Spleen (tissue), 7 donors: ENCODE measurements around the gene BLCAP.

Source experiments
- POLR2A ChIP-seq, 3 donors: fragments of 450-650 bp; IDR thresholded peaks; one replicate each; pipeline ENCODE4 v1.5.1; 2017; ENCODE audit warnings: antibody characterized with exemption in 3 of 3, mild to moderate bottlenecking in 1 of 3
- TF ChIP-seq, protein P1 (sequence below), 11 experiments: fragments of 200-600 bp in 7 of 11; fragments of 450-650 bp in 4 of 11; sonication (generic) in 4 of 11; IDR thresholded peaks in 8 of 11; conservative IDR thresholded peaks in 3 of 11; 1 replicate in 7 of 11; 2 replicates in 4 of 11; pipeline versions ENCODE4 v1.4.0 to v1.8.0; 2016 to 2021; ENCODE audit warnings: antibody characterized with exemption in 11 of 11, inconsistent platforms in 4 of 11, mild to moderate bottlenecking in 1 of 11
- donor health status: DM: no; HTN: no; CAD: no; lungs with moderate emphysema.
- donor health status: DM: no; HTN: no; CAD: no.
- donor health status: DM: no; HTN: no; CAD: no.

DNA sequence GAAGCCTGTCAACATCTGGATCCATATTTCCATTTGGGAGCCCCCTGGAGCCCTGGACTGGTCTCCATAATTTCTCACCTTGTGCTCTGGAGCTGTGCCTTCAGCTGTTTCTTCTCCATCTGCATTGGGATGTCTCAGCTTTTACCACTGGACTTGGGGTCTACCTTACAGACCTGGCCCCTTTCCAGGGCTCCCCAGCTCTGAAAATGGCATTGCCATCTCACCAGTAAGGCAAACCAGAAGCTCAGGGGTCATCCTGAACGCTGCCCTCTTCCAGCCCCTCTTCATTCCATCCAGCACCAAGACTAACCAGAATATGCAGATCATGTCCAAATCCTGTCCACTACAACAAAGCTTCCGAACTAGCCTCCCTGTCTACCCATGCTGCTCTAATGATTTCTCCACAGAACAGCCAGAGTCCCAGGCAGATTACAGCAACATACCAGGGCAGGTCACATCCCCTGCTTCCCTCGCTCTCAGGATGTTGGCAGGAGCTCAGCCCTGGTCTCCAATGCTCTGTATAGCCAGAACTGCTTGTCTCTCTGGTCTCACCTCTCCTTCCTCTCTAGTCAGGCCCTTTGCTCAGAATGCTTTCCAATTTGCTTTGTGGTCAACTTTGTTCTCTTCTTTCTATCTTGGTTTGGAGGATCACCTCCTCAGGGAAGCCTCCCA lies 24.3 kb downstream of the BLCAP start:
- TF ChIP-seq, protein P1, sequence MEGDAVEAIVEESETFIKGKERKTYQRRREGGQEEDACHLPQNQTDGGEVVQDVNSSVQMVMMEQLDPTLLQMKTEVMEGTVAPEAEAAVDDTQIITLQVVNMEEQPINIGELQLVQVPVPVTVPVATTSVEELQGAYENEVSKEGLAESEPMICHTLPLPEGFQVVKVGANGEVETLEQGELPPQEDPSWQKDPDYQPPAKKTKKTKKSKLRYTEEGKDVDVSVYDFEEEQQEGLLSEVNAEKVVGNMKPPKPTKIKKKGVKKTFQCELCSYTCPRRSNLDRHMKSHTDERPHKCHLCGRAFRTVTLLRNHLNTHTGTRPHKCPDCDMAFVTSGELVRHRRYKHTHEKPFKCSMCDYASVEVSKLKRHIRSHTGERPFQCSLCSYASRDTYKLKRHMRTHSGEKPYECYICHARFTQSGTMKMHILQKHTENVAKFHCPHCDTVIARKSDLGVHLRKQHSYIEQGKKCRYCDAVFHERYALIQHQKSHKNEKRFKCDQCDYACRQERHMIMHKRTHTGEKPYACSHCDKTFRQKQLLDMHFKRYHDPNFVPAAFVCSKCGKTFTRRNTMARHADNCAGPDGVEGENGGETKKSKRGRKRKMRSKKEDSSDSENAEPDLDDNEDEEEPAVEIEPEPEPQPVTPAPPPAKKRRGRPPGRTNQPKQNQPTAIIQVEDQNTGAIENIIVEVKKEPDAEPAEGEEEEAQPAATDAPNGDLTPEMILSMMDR (IDR thresholded peaks at IDR 0.05 in 8 of 11, conservative IDR thresholded peaks at IDR 0.05 in 3 of 11): no peak
- no peak for TF ChIP-seq POLR2A (IDR thresholded peaks at IDR 0.05)
